T47D (cell line): ENCODE results near the gene NOX4.
A peak's percentile ranks its signal among the peaks of the same experiment; 100 is the strongest.
"Not testable (repeated sequence)": the region's sequence is repeated elsewhere in the genome, so short reads cannot be mapped to it uniquely, and the experiment has no call there.

Experiments used
- DNase-seq, 2 experiments: peaks; one replicate each; pipeline versions ENCODE4 v3.0.0 to v3.0.0-alpha.2; 2011 to 2012; ENCODE audit warnings: low read depth in 1 of 2, low spot score in 1 of 2
- JUND ChIP-seq: IDR thresholded peaks from 2 replicates; pipeline ENCODE4 v1.6.1; 2012; ENCODE audit warnings: low read depth
- in situ Hi-C: cut with HindIII; loops from 2 replicates; pipeline ENCODE4 v1.10.0; 2016; ENCODE audit warnings: low sequenced_read_pairs, low pct_unique_long_range_greater_than_20kb

Gene NOX4

DNA sequence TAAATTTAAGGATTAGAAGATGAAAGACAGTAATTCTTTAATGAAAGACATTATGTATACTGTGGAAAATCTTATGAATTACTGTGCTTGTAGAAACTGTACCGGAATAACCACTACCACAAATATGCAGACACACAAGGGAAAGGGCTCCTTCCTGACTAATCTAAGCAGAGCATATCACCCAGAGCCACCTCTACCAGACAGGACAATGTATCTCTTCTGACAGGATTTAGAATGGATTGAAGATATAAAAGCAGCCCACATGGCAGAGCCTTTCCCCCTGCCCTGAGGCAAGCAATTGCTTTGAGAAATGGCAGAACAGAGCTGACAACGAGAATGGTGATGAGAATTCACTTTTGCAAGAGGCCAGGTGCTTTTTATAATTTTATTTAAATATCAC, 144.1 kb downstream of the NOX4 start:
- TF ChIP-seq JUND = no peak
- in situ Hi-C loops = no loop called here
- DNase-seq = no peak

DNA sequence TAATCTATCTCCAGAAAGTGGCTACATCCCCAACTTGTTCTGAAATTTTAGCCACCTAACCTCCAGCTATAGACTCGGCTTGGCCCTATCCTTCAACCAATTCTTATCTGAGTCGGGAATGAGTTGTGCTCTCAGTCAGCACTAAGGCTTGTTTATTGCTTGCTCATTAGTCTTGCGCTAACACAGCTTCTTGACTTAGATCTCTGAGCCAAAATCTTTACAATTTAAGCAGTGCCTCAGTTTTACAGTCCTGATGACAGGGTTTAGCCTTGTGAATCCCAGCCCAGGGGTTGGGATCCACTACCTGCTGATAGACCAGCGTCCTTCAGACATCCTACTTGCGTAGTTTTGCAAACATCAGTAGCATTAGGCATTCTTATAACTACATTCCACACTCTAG, 144.6 kb downstream of the NOX4 start:
- in situ Hi-C loops = no loop called here
- no peak for DNase-seq
- TF ChIP-seq JUND = no peak

DNA sequence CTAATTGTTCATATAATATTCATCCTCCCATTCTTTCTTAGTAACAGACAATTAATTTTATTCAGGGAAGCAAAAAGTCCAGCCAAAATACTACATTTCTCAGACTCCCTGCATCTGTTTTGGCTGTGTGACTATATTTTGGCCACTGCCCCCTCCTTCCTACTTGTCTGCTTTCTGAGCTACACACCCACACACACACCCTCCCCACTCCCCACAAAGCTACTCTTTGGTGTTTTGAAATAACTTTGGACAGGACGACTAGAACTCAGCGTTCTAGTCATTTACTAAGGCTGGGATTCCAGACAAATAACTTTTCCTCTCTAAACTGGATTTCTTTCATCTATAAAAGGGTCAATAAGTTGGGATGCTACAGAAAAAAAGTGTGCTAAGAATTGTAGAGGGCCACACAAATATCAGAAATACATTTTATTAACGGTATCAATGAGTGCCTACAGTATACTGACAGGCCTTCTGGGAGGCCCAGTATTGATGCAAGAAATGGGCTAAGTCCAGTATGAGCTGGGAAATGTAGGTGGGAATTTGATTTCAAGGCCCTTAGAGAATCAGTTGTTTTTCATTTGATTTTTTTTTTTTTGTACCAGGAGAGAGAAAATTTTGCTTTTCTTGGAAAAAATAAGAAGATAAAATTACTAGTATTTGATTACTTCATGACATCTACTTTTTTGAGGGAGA, 148.1 kb downstream of the NOX4 start:
- in situ Hi-C loops, DNase-seq: not testable (repeated sequence)

DNA sequence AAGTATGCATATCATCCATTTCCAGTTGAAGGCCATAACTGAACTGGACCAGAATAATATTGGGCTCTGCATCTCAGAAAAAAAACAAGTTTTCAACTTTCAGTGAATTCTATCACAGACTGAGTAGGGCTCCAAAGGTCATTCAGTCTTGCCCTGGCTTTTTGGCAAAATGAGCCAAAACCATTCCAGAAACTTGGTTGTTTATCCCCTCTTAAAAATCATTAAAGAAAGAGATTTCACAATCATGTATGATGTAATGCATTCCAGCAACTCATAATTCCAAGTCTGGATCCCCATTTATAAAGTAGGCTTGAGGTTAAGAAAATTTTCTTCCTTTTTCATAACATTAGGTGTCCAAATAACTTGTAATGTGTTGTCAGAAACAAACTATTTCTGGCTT, 150.7 kb downstream of the NOX4 start:
- in situ Hi-C loops, DNase-seq: not testable (repeated sequence)

DNA sequence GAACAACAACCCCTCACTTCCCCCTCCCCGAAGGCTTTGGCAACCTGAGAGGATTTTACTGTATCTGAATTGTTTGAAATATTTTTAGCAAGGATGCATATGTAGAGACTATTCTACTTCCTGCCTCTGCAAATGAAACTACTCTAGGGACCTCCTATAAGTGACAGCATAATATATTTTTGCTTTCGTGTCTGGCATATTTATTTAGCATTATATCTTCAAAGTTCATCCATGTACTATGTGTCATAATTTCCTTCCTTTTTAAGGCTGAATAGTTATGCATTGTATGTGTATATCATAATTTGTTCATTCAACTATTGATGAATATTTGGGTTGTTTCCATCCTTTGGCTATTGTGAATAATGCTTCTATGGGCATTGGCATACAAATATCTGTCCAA, 153.1 kb downstream of the NOX4 start:
- in situ Hi-C loops, DNase-seq: not testable (repeated sequence)

DNA sequence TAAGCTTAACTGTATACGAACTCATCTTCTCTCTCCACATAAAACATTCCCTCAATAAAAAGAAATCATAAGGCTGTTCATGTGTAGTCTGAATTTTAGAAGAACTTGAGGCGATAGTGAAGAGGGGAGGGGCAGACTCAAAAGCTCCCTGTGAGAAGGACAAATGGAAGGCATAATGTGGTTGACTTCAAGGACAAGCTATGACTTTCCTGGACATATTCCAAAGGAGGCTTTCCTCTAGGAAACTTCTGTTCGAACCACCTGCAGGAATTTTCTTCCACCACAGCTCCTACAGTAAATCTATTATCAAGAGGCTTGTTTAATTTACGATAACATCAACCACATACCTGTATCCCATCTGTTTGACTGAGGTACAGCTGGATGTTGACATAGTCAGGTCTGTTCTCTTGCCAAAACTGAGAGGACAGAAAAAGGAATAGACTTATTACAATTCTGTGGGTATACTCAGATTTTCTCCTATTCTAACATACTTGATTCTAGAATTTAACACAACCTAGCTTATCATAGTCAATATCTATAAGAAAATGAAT, 154.0 kb downstream of the NOX4 start:
- DNase-seq = peak in 1 of 2 experiments; percentile 35
- in situ Hi-C loops = not testable (repeated sequence)

DNA sequence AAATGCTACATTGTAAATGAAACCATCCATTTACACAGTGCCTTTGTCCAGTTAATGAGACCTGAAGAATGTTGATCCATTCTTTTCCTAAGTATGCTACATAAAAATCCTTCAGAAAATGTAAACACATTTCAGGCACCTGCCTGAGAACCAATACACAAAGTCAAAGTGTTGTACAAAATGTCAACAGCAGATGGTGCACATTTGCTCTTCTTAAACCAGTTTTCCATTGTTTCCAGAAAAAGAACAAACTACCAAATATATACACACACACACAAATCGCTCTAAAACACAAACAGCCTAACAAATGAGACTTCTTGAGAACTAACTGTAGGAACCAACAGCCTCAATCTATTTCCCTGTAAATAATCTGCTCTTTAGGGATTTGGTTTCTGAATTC, 157.5 kb downstream of the NOX4 start:
- in situ Hi-C loops = not testable (repeated sequence)
- DNase-seq = peak; percentile 4 to 60

DNA sequence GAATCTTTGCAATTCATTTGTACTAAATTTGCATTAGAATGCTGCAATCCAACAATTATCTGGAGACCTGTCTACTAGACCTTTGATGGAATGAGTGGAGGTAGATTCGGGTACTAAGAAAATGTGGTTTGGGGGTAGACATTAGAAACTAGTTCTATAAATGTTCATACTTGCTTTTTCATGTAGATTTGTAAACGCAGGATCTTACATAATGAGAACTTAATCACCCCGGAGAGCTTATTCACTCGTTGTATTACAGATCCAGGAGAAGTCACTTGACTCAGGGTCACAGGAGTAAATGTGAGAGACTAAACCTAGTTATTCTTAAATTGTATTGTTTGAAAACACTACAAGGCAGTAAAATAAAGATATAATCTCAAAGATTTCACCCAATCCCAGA, 159.2 kb downstream of the NOX4 start:
- in situ Hi-C loops, DNase-seq: not testable (repeated sequence)

DNA sequence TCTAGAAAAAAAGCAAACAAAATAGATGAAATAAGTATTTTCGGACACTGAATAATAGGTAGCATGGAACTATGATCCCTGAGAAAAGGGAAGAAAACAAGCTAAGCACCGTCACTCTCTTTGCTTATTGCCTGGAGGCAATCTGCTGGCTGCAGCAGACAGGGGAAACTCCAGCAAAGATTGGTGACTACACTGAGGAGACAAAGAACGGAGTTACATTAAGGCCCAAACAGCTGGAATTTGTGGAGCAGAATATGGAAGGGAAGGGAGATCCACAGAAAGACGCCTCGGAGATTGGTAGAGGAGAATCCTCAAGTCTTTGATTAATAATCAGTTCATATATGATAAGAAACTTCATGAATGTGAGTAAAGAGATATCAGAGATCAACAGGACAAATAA, 163.3 kb downstream of the NOX4 start:
- no peak for TF ChIP-seq JUND
- in situ Hi-C loops = no loop called here
- DNase-seq = no peak

DNA sequence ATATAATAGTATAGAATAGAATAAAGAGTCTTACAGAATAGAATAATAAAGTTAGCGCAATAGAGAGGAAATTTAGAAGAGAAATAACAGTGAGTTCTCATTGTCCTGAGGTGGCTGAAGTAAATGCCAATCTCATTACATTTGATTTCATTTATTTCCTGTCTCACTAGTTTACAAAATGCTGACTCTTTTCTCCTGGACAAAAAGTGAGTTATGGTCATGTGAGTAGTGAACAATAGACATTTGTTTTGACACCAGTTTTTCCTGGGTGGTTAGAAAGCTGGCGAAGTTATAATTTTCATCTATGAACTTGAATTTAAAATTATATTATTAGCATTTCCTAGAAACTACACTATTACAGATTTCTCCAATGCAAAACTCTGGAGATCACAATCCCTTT, 169.8 kb downstream of the NOX4 start:
- TF ChIP-seq JUND = no peak
- no peak for DNase-seq
- in situ Hi-C loops = no loop called here

DNA sequence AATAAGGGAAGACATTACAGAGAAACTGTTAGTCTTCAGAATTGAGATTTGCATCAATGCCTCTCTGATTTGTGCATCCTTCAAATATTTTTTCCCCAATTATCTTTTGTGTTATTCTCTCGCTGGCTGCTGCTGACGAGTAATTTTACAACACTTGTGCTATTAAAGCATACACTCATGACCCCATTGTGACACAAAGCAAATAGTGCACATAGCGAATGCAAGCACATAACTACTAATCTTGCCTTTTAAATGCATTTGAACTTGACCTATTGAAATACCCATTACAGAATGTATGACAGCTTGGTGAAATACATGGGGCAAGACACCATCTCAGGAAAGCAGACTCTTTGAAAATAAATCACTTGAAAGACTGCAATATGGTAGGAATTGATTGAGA, 180.6 kb downstream of the NOX4 start:
- in situ Hi-C loops, DNase-seq: not testable (repeated sequence)

DNA sequence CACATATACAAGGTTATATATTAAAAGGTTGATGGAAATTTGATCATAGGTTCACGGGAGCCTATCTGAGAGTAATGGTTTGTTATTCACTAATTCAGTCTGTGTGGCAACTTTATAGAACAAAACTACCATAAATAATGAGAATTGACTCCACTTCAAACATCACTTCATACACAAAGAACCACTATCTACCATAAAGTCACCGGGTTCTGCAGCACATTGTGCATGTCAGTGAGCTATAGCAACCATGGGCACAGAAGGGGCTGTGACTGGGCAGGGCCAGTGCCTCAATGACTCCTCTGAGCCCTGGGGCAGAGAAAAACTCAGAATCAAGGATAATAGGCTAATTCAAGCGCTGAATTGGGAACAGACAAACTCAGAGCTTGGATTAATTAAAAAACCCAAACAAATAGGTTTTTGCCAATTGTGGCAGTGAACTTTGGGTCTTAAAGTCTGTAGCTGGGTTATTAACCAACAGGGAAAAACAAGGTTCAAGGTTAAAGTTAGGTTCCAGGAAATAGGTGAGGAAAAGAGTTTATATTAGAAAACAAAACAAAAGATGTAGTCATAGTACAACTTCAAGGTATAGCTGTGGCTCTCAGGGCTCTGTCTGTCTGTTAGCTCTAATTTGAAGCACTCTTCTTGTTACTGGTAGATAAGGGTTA, 181.7 kb downstream of the NOX4 start:
- in situ Hi-C loops, DNase-seq: not testable (repeated sequence)

DNA sequence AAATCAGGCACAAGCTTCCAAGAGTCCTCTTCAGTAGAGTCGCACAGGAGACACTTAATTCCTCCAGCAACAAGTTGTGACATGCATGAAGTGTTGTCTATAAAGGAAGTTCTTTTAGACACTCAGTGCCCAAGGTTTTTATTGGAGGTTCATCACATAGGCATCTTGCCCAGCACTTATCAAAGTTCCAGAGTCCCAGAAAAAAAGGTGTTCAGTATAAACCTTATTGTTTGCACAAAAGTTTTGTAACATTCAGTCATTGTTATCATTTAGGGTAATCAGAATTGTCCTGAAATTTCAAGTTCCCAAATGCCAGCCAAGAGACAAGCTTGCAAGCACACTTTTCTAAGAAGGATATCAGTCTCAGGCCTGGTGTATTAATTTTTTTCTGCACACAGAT, 182.9 kb downstream of the NOX4 start:
- in situ Hi-C loops, DNase-seq: not testable (repeated sequence)

DNA sequence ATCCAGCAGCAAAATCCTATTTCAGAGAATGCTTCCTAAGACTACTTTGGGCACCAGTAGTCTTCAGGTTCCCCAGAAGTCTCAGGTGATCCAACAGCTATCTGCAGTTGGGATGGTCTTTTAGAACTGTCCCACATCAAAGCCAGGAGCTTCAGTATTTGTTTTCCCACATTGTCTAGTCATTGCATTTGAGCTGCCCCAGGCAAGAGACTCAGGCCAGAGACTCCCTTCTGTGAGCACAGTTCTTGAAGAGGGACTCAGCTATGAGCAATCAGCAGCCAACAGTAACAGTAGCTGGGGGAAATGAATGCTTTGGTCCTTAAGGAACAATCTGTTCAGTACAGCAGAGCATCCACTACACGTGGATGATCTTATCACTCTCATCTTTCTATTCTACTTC, 188.1 kb downstream of the NOX4 start:
- in situ Hi-C loops = not testable (repeated sequence)

DNA sequence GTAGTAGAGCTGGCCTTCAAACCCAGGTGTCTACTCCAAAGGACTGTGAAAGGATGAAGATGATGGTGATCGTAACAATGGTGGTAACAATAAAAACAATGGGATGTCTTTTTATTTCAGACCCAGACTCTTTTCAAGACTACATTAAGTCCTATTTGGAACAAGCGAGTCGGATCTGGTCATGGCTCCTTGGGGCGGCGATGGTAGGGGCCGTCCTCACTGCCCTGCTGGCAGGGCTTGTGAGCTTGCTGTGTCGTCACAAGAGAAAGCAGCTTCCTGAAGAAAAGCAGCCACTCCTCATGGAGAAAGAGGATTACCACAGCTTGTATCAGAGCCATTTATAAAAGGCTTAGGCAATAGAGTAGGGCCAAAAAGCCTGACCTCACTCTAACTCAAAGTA, 196.2 kb downstream of the NOX4 start:
- in situ Hi-C loops, DNase-seq: not testable (repeated sequence)

More for the DNA sequence above, 188.1 kb downstream of the NOX4 start:
- not testable (repeated sequence) for DNase-seq
